GM19035 (cell line): Measurements from ENCODE around the gene KCND3.

ENCODE experiments used
- ATAC-seq: cut with Tn5 transposase; IDR thresholded peaks from one replicate; pipeline ENCODE4 v1.9.1; 2021; ENCODE audit not compliant: unreplicated experiment

KCND3 gene

GRCh38 chr1:111989531-111990025 is at the start of gene KCND3:
Gene KCND3, minus strand, starts transcription at chr1:111989668.
- no peak for ATAC-seq

- ATAC-seq: no peak
Observed at GRCh38 chr1:112034277-112034676, 44.8 kb upstream of the KCND3 start.

- no peak for ATAC-seq
Observed at GRCh38 chr1:112033439-112034120, 44.1 kb upstream of the KCND3 start.

GRCh38 chr1:112030157-112030556 is 40.7 kb upstream of the KCND3 start:
- ATAC-seq: no peak

- no peak for ATAC-seq
Observed at GRCh38 chr1:112027696-112028095, 38.2 kb upstream of the KCND3 start.

- ATAC-seq: no peak
Observed at GRCh38 chr1:112026501-112026900, 37.0 kb upstream of the KCND3 start.

- ATAC-seq: no peak
Observed at GRCh38 chr1:112026016-112026415, 36.5 kb upstream of the KCND3 start.

GRCh38 chr1:112021263-112021662 is 31.8 kb upstream of the KCND3 start:
- ATAC-seq: no peak

- no peak for ATAC-seq
Observed at GRCh38 chr1:112017183-112017582, 27.7 kb upstream of the KCND3 start.

GRCh38 chr1:112012823-112013222 is 23.4 kb upstream of the KCND3 start:
- no peak for ATAC-seq

GRCh38 chr1:112011202-112011601 is 21.7 kb upstream of the KCND3 start:
- no peak for ATAC-seq

- ATAC-seq: no peak
Observed at GRCh38 chr1:112007169-112007568, 17.7 kb upstream of the KCND3 start.

- no peak for ATAC-seq
Observed at GRCh38 chr1:112006416-112007025, 17.1 kb upstream of the KCND3 start.

GRCh38 chr1:112004076-112004475 is 14.6 kb upstream of the KCND3 start:
- ATAC-seq: no peak

GRCh38 chr1:112002514-112002913 is 13.0 kb upstream of the KCND3 start:
- ATAC-seq: no peak

GRCh38 chr1:112001436-112001835 is 12.0 kb upstream of the KCND3 start:
- no peak for ATAC-seq

GRCh38 chr1:112000048-112000447 is 10.6 kb upstream of the KCND3 start:
- no peak for ATAC-seq

- ATAC-seq: no peak
Observed at GRCh38 chr1:111998332-111998731, 8.9 kb upstream of the KCND3 start.

GRCh38 chr1:111992476-111992875 is 3.0 kb upstream of the KCND3 start:
- no peak for ATAC-seq

GRCh38 chr1:111990878-111991718 is 1.6 kb upstream of the KCND3 start:
- no peak for ATAC-seq

GRCh38 chr1:111990026-111990877 is 784 bp upstream of the KCND3 start:
- no peak for ATAC-seq
